GM12891 (cell line): ENCODE results near the gene CCDC88B.

Experiments used
- POLR2A ChIP-seq: IDR thresholded peaks from 2 replicates; pipeline ENCODE4 v1.6.1; 2011; ENCODE audit warnings: low read depth, low read length, control low read depth
- POLR2AphosphoS5 ChIP-seq: IDR thresholded peaks from 2 replicates; pipeline ENCODE4 v1.6.1; 2011; ENCODE audit warnings: low read depth, low read length, control low read depth
- POU2F2 ChIP-seq: IDR thresholded peaks from 2 replicates; pipeline ENCODE4 v1.6.1; 2011; ENCODE audit warnings: low read depth, mild to moderate bottlenecking, control low read depth, low read length, moderate library complexity
- SPI1 ChIP-seq: IDR thresholded peaks from 2 replicates; pipeline ENCODE4 v1.6.1; 2011; ENCODE audit warnings: low read depth, low read length, control low read depth
- TAF1 ChIP-seq: IDR thresholded peaks from 2 replicates; pipeline ENCODE4 v1.6.1; 2011; ENCODE audit warnings: low read depth, low read length, control low read depth

DNA sequence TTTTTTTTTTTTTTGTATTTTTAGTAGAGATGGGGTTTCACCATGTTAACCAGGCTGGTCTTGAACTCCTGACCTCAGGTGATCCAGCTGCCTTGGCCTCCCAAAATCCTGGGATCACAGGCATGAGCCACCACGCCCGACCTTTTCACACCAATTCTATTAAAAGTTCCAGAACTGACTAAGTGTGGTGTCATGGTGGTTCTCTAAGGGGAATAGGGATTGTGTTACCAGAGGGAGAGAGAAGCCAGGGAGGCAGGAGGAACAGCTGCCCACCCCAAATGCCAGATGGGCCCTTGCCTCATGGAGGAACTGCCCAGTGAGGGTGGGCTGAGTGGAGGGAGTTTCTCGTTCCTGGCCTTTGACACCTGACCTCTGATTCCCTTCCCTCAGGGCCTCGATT, 24.9 kb downstream of the CCDC88B start:
- no peak for TF ChIP-seq POLR2AphosphoS5
- no peak for TF ChIP-seq POLR2A
- no peak for TF ChIP-seq TAF1
- TF ChIP-seq SPI1: no peak
- no peak for TF ChIP-seq POU2F2
